ENCODE measurements around the gene SLC27A4. TPM values are rescaled to one million over a fixed set of nuclear protein-coding genes. Genes with fewer than 3 reads are reported as not detected.
"Not testable (repeated sequence)": the region's sequence is repeated elsewhere in the genome, so short reads cannot be mapped to it uniquely, and the experiment has no call there.

SLC27A4 gene
- total RNA-seq, 1 donor from 2014 or later, result 32.0 TPM

- intact Hi-C loops (cut with micrococcal nuclease), result no loop called here
- H3K36me3 Mint-ChIP-seq (ENCODE audit: low read depth), result peaks cover 3% of the 10 kb centered on the region
- H3K27ac Mint-ChIP-seq, result no peak overlapping the region
- no peak for DNase-seq (ENCODE audit: low spot score)
- no peak overlapping the region for H3K4me3 Mint-ChIP-seq (ENCODE audit: low read depth)
- peaks cover 3% of the 10 kb centered on the region for H3K4me1 Mint-ChIP-seq (ENCODE audit: low read depth)
- H3K27me3 Mint-ChIP-seq (ENCODE audit: low read depth), result no peaks in the 10 kb centered on the region
- H3K9me3 Mint-ChIP-seq, result no peaks in the 10 kb centered on the region
Measured at GRCh38 chr9:128335914-128336313, 4.4 kb upstream of the SLC27A4 start.

GRCh38 chr9:128337936-128338335, 2.4 kb upstream of the SLC27A4 start:
- no peaks in the 10 kb centered on the region for H3K27me3 Mint-ChIP-seq (ENCODE audit: low read depth)
- no peak overlapping the region for H3K27ac Mint-ChIP-seq
- no peak overlapping the region for H3K4me3 Mint-ChIP-seq (ENCODE audit: low read depth)
- intact Hi-C loops (cut with micrococcal nuclease), result no loop called here
- no peak for DNase-seq (ENCODE audit: low spot score)
- peaks cover 7% of the 10 kb centered on the region for H3K4me1 Mint-ChIP-seq (ENCODE audit: low read depth)
- no peaks in the 10 kb centered on the region for H3K9me3 Mint-ChIP-seq
- H3K36me3 Mint-ChIP-seq (ENCODE audit: low read depth), result peaks cover 2% of the 10 kb centered on the region

GRCh38 chr9:128338852-128339614, 1.3 kb upstream of the SLC27A4 start:
- H3K36me3 Mint-ChIP-seq (ENCODE audit: low read depth); H3K9me3 Mint-ChIP-seq; intact Hi-C loops (cut with micrococcal nuclease); DNase-seq (ENCODE audit: low spot score); H3K4me1 Mint-ChIP-seq (ENCODE audit: low read depth); H3K27me3 Mint-ChIP-seq (ENCODE audit: low read depth): not testable (repeated sequence)
- Mint-ChIP-seq H3K27ac (peak overlapping the region; percentile 89), H3K4me3 (ENCODE audit: low read depth) (peak overlapping the region; percentile 89)

GRCh38 chr9:128340691-128341434, 536 bp downstream of the SLC27A4 start:
- Mint-ChIP-seq H3K4me1 (ENCODE audit: low read depth) (peaks cover 7% of the 10 kb centered on the region), H3K27ac (peak overlapping the region; percentile 81), H3K9me3 (no peaks in the 10 kb centered on the region), H3K27me3 (ENCODE audit: low read depth) (no peaks in the 10 kb centered on the region), H3K36me3 (ENCODE audit: low read depth) (peaks cover 14% of the 10 kb centered on the region), H3K4me3 (ENCODE audit: low read depth) (peak overlapping the region; percentile 89)
- intact Hi-C loops (cut with micrococcal nuclease), result loop anchor here (1.0 to 5.0 kb wide), 4 partner anchors 19 to 149 kb away; partner anchors contain the start of genes CIZ1, COQ4, GOLGA2 and SWI5
- no peak for DNase-seq (ENCODE audit: low spot score)

- peak overlapping the region; percentile 89 for H3K4me3 Mint-ChIP-seq (ENCODE audit: low read depth)
- peak overlapping the region; percentile 81 for H3K27ac Mint-ChIP-seq
- peak; percentile 68 for DNase-seq (ENCODE audit: low spot score)
- peaks cover 7% of the 10 kb centered on the region for H3K4me1 Mint-ChIP-seq (ENCODE audit: low read depth)
- H3K9me3 Mint-ChIP-seq, result no peaks in the 10 kb centered on the region
- peaks cover 14% of the 10 kb centered on the region for H3K36me3 Mint-ChIP-seq (ENCODE audit: low read depth)
- no peaks in the 10 kb centered on the region for H3K27me3 Mint-ChIP-seq (ENCODE audit: low read depth)
- intact Hi-C loops (cut with micrococcal nuclease), result loop anchor here (1.0 to 5.0 kb wide), 2 partner anchors 46 to 149 kb away; partner anchors contain the start of gene CIZ1
Measured at GRCh38 chr9:128341435-128341849, 1.1 kb downstream of the SLC27A4 start.

GRCh38 chr9:128342971-128343680, 2.8 kb downstream of the SLC27A4 start:
- no peaks in the 10 kb centered on the region for H3K27me3 Mint-ChIP-seq (ENCODE audit: low read depth)
- intact Hi-C loops (cut with micrococcal nuclease), result loop anchor here (5.0 kb wide), 1 partner anchor 151 kb away; the partner anchor contains the start of gene CIZ1
- peaks cover 18% of the 10 kb centered on the region for H3K36me3 Mint-ChIP-seq (ENCODE audit: low read depth)
- DNase-seq (ENCODE audit: low spot score), result no peak
- H3K4me1 Mint-ChIP-seq (ENCODE audit: low read depth), result peaks cover 7% of the 10 kb centered on the region
- H3K27ac Mint-ChIP-seq, result no peak overlapping the region
- H3K9me3 Mint-ChIP-seq, result no peaks in the 10 kb centered on the region
- H3K4me3 Mint-ChIP-seq (ENCODE audit: low read depth), result no peak overlapping the region

GRCh38 chr9:128343855-128344254, 3.5 kb downstream of the SLC27A4 start:
- no peak for DNase-seq (ENCODE audit: low spot score)
- H3K27me3 Mint-ChIP-seq (ENCODE audit: low read depth), result no peaks in the 10 kb centered on the region
- H3K9me3 Mint-ChIP-seq, result no peaks in the 10 kb centered on the region
- H3K4me1 Mint-ChIP-seq (ENCODE audit: low read depth), result peaks cover 7% of the 10 kb centered on the region
- peaks cover 21% of the 10 kb centered on the region for H3K36me3 Mint-ChIP-seq (ENCODE audit: low read depth)
- no peak overlapping the region for H3K4me3 Mint-ChIP-seq (ENCODE audit: low read depth)
- no peak overlapping the region for H3K27ac Mint-ChIP-seq
- intact Hi-C loops (cut with micrococcal nuclease), result loop anchor here (5.0 kb wide), 1 partner anchor 152 kb away; the partner anchor contains the start of gene CIZ1

- intact Hi-C loops (cut with micrococcal nuclease), result loop anchor here (5.0 kb wide), 1 partner anchor 153 kb away; the partner anchor contains the start of gene CIZ1
- peaks cover 4% of the 10 kb centered on the region for H3K4me1 Mint-ChIP-seq (ENCODE audit: low read depth)
- no peaks in the 10 kb centered on the region for H3K27me3 Mint-ChIP-seq (ENCODE audit: low read depth)
- H3K36me3 Mint-ChIP-seq (ENCODE audit: low read depth), result peaks cover 28% of the 10 kb centered on the region
- H3K9me3 Mint-ChIP-seq, result no peaks in the 10 kb centered on the region
- no peak overlapping the region for H3K27ac Mint-ChIP-seq
- no peak overlapping the region for H3K4me3 Mint-ChIP-seq (ENCODE audit: low read depth)
- DNase-seq (ENCODE audit: low spot score), result no peak
Measured at GRCh38 chr9:128344931-128345605, 4.7 kb downstream of the SLC27A4 start.

- Mint-ChIP-seq H3K4me1 (ENCODE audit: low read depth) (no peaks in the 10 kb centered on the region), H3K9me3 (no peaks in the 10 kb centered on the region), H3K36me3 (ENCODE audit: low read depth) (peaks cover 30% of the 10 kb centered on the region), H3K27me3 (ENCODE audit: low read depth) (no peaks in the 10 kb centered on the region), H3K4me3 (ENCODE audit: low read depth) (no peak overlapping the region), H3K27ac (no peak overlapping the region)
- intact Hi-C loops (cut with micrococcal nuclease), result no loop called here
- DNase-seq (ENCODE audit: low spot score), result no peak
Measured at GRCh38 chr9:128349125-128349524, 8.8 kb downstream of the SLC27A4 start.

- no peak overlapping the region for H3K27ac Mint-ChIP-seq
- no peaks in the 10 kb centered on the region for H3K9me3 Mint-ChIP-seq
- no peaks in the 10 kb centered on the region for H3K4me1 Mint-ChIP-seq (ENCODE audit: low read depth)
- H3K27me3 Mint-ChIP-seq (ENCODE audit: low read depth), result no peaks in the 10 kb centered on the region
- peaks cover 30% of the 10 kb centered on the region for H3K36me3 Mint-ChIP-seq (ENCODE audit: low read depth)
- DNase-seq (ENCODE audit: low spot score), result no peak
- no peak overlapping the region for H3K4me3 Mint-ChIP-seq (ENCODE audit: low read depth)
- intact Hi-C loops (cut with micrococcal nuclease), result no loop called here
Measured at GRCh38 chr9:128349772-128350171, 9.4 kb downstream of the SLC27A4 start.

- H3K27ac Mint-ChIP-seq, result no peak overlapping the region
- no peaks in the 10 kb centered on the region for H3K4me1 Mint-ChIP-seq (ENCODE audit: low read depth)
- intact Hi-C loops (cut with micrococcal nuclease), result no loop called here
- DNase-seq (ENCODE audit: low spot score), result no peak
- no peaks in the 10 kb centered on the region for H3K27me3 Mint-ChIP-seq (ENCODE audit: low read depth)
- no peaks in the 10 kb centered on the region for H3K9me3 Mint-ChIP-seq
- no peak overlapping the region for H3K4me3 Mint-ChIP-seq (ENCODE audit: low read depth)
- peaks cover 25% of the 10 kb centered on the region for H3K36me3 Mint-ChIP-seq (ENCODE audit: low read depth)
Measured at GRCh38 chr9:128355451-128355850, 15.1 kb downstream of the SLC27A4 start.

GRCh38 chr9:128358090-128358489, 17.8 kb downstream of the SLC27A4 start:
- intact Hi-C loops (cut with micrococcal nuclease), result no loop called here
- Mint-ChIP-seq H3K36me3 (ENCODE audit: low read depth) (peaks cover 19% of the 10 kb centered on the region), H3K27ac (no peak overlapping the region), H3K4me3 (ENCODE audit: low read depth) (no peak overlapping the region), H3K9me3 (no peaks in the 10 kb centered on the region), H3K27me3 (ENCODE audit: low read depth) (no peaks in the 10 kb centered on the region), H3K4me1 (ENCODE audit: low read depth) (peaks cover 10% of the 10 kb centered on the region)
- no peak for DNase-seq (ENCODE audit: low spot score)

All from activated T-helper 2 cell treated with anti-CD3 and anti-CD28 coated beads, Interferon-gamma antibody, Interleukin-2, Interleukin-4, amounts not matched to agents 10 μg/mL and 5 μg/mL and 100 μg/mL, durations not matched to agents 14 hours and 24 hours and 36 hours (primary cell).